Activated CD4-positive, alpha-beta T cell treated with anti-CD3 and anti-CD28 coated beads, Interleukin-2, amount 50 U/mL, for 48 hours (primary cell): ENCODE data around the gene ZEB2.

Experiments used
- DNase-seq, 2 experiments: peaks; one replicate each; pipeline ENCODE4 v3.0.0-alpha.2; 2020

Gene ZEB2

GRCh38 chr2:144526831-144527230, 6.9 kb upstream of the ZEB2 start:
- DNase-seq: no peak

GRCh38 chr2:144524118-144525009, 4.4 kb upstream of the ZEB2 start:
- peak in 1 of 2 experiments; percentile 21 for DNase-seq

DNA sequence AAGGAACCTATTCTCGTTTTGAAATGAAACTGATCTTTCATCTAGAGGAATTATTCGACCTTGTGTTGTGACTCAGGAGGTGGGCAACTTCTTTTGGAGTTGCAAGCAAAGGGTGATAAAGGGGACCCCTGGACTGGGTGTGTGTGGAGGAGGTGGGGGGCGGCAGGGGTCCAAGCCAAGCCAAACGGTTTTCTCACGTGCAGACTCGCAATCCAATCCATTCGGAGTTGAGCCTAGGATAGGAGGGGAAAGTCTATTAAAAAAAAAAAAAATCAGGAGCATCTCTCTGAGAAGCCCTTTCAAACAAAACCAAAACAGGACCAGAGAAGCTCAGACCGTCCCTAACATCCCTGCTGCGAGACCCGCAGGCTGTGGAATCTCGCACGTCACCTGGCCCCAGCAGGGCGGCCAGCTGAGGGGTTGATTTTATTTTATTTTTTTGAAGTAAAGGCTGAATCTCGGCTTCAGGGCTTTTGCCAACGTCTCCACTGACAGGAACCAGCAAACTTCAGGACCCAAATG, 3.7 kb upstream of the ZEB2 start:
- no peak for DNase-seq

DNA sequence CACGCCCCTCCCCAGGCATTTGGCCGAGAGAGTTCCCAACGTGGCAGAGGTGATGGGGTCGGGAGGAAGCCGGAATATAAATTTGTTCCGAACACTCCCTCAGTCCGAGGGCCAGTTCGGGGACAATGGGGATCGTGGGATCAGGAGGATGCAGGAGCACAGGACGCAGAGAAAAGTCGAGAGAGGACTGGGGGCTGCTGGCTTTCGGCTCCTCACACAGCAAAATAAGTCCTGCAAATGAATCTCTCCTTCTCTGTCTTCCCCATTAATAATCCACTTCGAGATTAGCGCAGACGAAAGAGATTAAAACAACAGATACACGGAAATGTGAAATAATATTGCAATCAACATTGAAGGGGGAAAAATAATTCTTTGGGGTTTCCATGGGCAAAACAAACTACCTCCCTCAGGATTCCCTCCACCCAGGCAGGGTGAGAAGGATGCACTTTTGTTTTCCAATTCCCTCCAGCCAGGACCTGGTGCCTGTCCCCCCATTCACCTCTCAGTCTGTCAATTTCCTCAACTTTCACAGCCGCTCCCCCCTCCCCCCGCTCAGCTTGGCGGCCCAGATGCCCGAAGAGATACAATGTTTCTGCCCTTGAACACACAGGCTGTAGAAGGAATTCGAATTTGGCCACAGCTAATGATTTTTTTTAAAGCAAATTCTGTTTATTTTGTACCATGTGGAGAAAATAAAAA, 3.1 kb upstream of the ZEB2 start:
- DNase-seq: no peak

- no peak for DNase-seq
These were observed 2.4 kb upstream of the ZEB2 start for GRCh38 chr2:144522176-144522896.

DNA sequence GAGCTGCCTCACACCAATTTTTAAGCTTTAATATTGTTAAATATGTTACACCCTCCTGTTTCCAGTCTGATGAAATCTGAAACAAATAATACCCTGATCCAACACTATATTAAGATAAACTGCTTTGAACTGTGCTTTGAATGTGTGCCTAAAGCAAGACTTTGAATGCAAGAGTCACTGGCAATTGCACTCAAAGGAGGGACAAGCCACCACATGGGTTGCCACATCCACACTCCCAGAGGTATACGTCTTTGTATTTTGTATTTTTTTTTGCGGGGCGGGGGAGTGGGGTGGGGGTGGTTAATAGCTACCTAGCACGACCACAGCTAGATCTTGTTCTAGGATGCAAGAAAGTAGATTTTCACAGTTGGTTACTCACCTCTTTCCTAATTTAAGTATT, 1.8 kb upstream of the ZEB2 start:
- DNase-seq: no peak

DNA sequence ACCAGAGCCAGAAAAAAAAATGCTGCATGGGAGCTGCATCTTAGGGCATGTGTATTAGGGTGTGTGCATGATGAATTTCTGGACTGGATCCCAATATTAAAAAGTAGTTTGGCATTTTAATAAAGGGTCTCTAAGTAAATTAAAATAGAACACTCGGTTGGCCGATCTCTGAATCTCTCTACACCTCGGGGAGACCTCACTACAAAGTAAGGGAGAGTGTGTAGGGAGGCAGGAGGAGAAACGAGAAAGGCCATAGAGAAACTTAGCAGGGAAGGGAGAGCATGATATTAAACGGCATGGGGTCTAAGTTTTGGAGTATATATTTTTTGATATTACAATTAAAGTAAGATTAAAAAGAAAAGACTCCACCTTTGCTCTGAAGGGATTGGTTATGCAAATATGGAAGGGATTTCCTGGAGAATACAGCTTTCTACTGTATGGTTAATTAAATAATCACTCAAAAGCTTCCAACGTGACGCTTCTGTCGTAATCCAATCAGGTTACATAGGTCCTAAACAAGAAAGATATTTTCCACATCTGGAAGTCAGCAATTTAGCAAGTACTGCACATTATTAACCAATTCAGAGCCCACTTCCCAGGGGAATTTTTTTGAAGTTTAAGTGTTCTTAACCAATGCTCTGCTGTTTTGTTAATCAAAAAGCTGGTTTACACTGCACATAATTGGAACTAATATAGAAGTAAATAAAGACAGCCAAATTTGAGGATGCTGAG, 1.0 kb upstream of the ZEB2 start:
- DNase-seq: no peak

- DNase-seq: no peak
These were observed 354 bp downstream of the ZEB2 start for GRCh38 chr2:144519597-144519933.

DNA sequence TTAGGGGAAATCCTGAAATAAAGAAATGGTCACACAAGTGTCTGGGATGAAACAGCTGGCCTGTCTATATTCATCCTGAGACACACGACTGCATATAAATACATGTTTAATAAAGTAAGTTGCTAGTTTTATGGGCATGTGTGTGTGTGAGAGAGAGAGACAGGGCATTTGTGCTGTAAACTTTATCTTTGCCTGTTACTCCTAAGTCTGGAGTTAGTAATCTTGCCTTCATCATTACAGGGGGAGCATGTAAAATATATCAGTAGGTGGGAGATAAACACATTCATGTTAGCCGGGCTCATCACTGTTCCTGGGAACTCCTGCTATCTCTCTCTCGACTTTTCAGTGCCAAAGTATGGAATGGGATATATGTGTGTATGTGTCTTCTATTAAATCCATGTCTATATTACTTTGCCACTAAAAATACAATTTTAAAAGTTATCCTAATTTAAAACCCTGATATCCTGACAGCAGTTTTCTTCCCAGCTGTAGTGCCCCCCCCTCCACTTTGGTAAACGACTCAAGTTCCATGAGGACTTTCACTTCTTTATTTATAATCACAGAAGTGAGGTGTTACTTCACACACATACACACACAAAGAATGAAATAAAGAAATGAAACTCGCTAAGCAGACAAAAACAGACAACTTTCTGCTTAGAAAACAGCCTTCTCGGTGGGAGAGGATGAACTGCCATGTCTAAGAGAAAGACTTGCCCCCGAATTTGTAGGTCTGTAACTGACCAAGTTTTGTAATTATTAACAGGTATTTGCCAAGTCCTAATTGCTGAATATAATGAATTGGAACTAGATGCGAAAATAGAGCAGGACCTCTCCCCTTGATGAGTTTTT, 947 bp downstream of the ZEB2 start:
- no peak for DNase-seq

- no peak for DNase-seq
These were observed 1.8 kb downstream of the ZEB2 start for GRCh38 chr2:144517866-144518747.

- peak; percentile 58 to 66 for DNase-seq
These were observed 2.7 kb downstream of the ZEB2 start for GRCh38 chr2:144516981-144517865.

DNA sequence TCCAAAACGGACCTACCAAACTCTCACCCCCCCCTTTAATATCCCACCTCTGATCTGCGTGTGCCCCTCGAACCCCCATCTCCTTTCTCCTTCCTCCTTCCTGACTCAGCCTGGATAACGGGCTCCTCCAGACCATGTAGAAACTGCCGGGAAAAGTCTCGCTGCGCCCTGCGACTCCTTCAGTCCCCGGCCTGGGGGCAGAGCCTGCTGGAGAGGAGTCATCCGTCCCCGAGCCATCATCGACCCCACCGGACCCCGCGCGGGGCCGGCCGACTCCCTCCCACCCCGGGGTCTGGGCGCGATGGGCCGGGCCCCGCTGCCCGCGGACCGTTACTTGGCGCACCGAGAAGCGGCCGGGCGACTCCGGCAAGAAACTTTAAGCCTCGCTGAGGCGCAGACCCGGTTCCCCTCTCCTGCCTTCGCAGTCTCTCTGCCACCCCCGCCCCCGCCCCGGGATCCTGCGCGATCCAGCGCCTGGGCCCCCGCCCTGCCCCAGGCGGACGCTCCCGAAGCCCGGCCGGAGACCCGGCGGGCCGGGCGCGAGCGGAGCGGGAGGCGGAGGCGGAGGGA, 3.4 kb downstream of the ZEB2 start:
- DNase-seq: no peak

GRCh38 chr2:144515696-144516410, 4.1 kb downstream of the ZEB2 start:
- DNase-seq: peak; percentile 31 to 52

DNA sequence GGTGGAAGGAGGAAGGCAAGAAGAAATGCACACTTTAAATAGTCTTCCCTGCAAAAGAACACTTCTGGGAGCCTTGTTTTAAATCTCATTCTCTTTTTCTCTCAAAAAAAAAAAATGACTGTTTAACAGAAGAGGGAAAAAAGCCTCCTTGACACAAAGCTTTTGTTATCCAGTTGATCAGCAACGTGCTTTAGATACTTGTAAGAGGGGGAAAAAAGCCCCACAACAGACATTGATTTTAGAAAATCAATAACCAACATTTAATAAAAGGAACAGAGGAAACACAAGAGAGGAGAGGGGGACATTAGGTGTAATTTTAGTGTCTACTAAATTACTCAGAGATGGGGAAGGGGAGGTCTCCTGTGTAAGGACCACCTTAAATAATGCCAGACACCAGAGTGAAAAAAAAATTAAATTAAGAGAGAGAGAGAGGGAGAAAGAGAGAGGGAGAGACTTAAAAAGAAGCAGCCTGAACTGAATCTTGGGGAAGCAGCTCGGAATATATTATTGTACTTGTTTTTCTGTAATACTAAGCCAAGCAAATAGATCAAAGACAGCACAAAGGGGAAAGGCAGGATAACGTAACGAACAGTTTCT, 4.7 kb downstream of the ZEB2 start:
- DNase-seq: no peak

GRCh38 chr2:144514616-144515091, 5.3 kb downstream of the ZEB2 start:
- no peak for DNase-seq

GRCh38 chr2:144513388-144514101, 6.4 kb downstream of the ZEB2 start:
- no peak for DNase-seq

GRCh38 chr2:144512891-144513351, 7.0 kb downstream of the ZEB2 start:
- no peak for DNase-seq
